Measurements from ENCODE around the gene ZACN. TPM values are rescaled to one million over a fixed set of nuclear protein-coding genes. Genes with fewer than 3 reads are reported as not detected.

Gene ZACN
- polyA plus RNA-seq, 3 donors = 0.09 TPM; not detected in 2

GRCh38 chr17:76079535-76079955, 563 bp downstream of the ZACN start:
- H2AFZ ChIP-seq (ENCODE audit: insufficient read depth, low read depth, low read length, poor library complexity, severe bottlenecking) = no peak overlapping the region
- peaks cover 61 to 66% (median 63%) of the 10 kb centered on the region in 3 donors for H3K27me3 Mint-ChIP-seq (ENCODE audit: low read depth in 3 of 3)
- no peaks in the 10 kb centered on the region for H4K20me1 ChIP-seq (ENCODE audit: insufficient read depth, low read length)
- no peak for TF ChIP-seq CTCF (IDR thresholded peaks at IDR 0.05)
- H3K4me1 ChIP-seq (ENCODE audit: control insufficient read depth in 1 of 2, insufficient read depth in 2 of 2, low read length in 2 of 2) = peaks cover 36 to 46% of the 10 kb centered on the region in 2 donors
- no peak for DNase-seq
- no peak overlapping the region for H3K4me3 ChIP-seq (replicated peaks in 1 of 3; ENCODE audit: low read depth in 2 of 3, low read length in 3 of 3)
- H3K27ac Mint-ChIP-seq = no peak overlapping the region
- peaks cover 0 to 25% of the 10 kb centered on the region in 2 donors for H3K9me3 ChIP-seq (replicated peaks in 1 of 2; ENCODE audit: control insufficient read depth in 1 of 2, insufficient read depth in 1 of 2, low read length in 2 of 2)
- no peak overlapping the region for H3K27ac ChIP-seq (ENCODE audit: low read depth in 1 of 2, low read length in 2 of 2)
- no peak overlapping the region for H3K9ac ChIP-seq (ENCODE audit: insufficient read depth, low read length, poor library complexity, severe bottlenecking)
- H3K36me3 Mint-ChIP-seq = peaks cover 31 to 40% of the 10 kb centered on the region in 2 donors
- 29% methylated on average over 6 of the region's 9 CpGs for WGBS (ENCODE audit: insufficient coverage)
- no peaks in the 10 kb centered on the region for H3K79me2 ChIP-seq (ENCODE audit: insufficient read depth, low read length)
- H3K4me1 Mint-ChIP-seq = peaks cover 38% of the 10 kb centered on the region
- H3K4me2 ChIP-seq (replicated peaks; ENCODE audit: extremely low read depth, low read length, poor library complexity, severe bottlenecking) = no peak overlapping the region
- peaks cover 3 to 30% (median 16%) of the 10 kb centered on the region in 7 donors for H3K9me3 Mint-ChIP-seq
- H3K4me3 Mint-ChIP-seq = peak overlapping the region in 1 of 2 donors; percentile 65
- peaks cover 21 to 27% of the 10 kb centered on the region in 2 donors for H3K36me3 ChIP-seq (replicated peaks in 1 of 2; ENCODE audit: control insufficient read depth in 1 of 2, insufficient read depth in 2 of 2, low read length in 2 of 2)
- H3K27me3 ChIP-seq (ENCODE audit: control insufficient read depth in 2 of 2, insufficient read depth in 2 of 2, low read length in 2 of 2) = peaks cover 28 to 63% of the 10 kb centered on the region in 2 donors
- intact Hi-C loops (cut with micrococcal nuclease) = no loop called here

GRCh38 chr17:76079956-76080767, 1.2 kb downstream of the ZACN start:
- Histone ChIP-seq H3K27ac (ENCODE audit: low read depth in 1 of 2, low read length in 2 of 2) (no peak overlapping the region), H3K79me2 (ENCODE audit: insufficient read depth, low read length) (no peaks in the 10 kb centered on the region), H3K9ac (ENCODE audit: insufficient read depth, low read length, poor library complexity, severe bottlenecking) (no peak overlapping the region), H3K4me2 (replicated peaks; ENCODE audit: extremely low read depth, low read length, poor library complexity, severe bottlenecking) (no peak overlapping the region), H3K4me3 (replicated peaks in 1 of 3; ENCODE audit: low read depth in 2 of 3, low read length in 3 of 3) (no peak overlapping the region), H2AFZ (ENCODE audit: insufficient read depth, low read depth, low read length, poor library complexity, severe bottlenecking) (no peak overlapping the region), H3K36me3 (replicated peaks in 1 of 2; ENCODE audit: control insufficient read depth in 1 of 2, insufficient read depth in 2 of 2, low read length in 2 of 2) (peaks cover 27 to 33% of the 10 kb centered on the region in 2 donors), H4K20me1 (ENCODE audit: insufficient read depth, low read length) (no peaks in the 10 kb centered on the region), H3K27me3 (ENCODE audit: control insufficient read depth in 2 of 2, insufficient read depth in 2 of 2, low read length in 2 of 2) (peaks cover 25 to 57% of the 10 kb centered on the region in 2 donors), H3K4me1 (ENCODE audit: control insufficient read depth in 1 of 2, insufficient read depth in 2 of 2, low read length in 2 of 2) (peaks cover 31 to 40% of the 10 kb centered on the region in 2 donors), H3K9me3 (replicated peaks in 1 of 2; ENCODE audit: control insufficient read depth in 1 of 2, insufficient read depth in 1 of 2, low read length in 2 of 2) (peaks cover 0 to 25% of the 10 kb centered on the region in 2 donors)
- no peak for DNase-seq
- Mint-ChIP-seq H3K36me3 (peaks cover 33 to 42% of the 10 kb centered on the region in 2 donors), H3K9me3 (peaks cover 3 to 25% (median 12%) of the 10 kb centered on the region in 7 donors), H3K27ac (no peak overlapping the region), H3K4me1 (peaks cover 34% of the 10 kb centered on the region), H3K27me3 (ENCODE audit: low read depth in 3 of 3) (peaks cover 54 to 60% (median 57%) of the 10 kb centered on the region in 3 donors), H3K4me3 (peak overlapping the region in 1 of 2 donors; percentile 11)
- intact Hi-C loops (cut with micrococcal nuclease) = no loop called here
- no peak for TF ChIP-seq CTCF (IDR thresholded peaks at IDR 0.05)
- WGBS (ENCODE audit: insufficient coverage) = 21% methylated on average over 11 of the region's 23 CpGs
